GM12873 (cell line): ENCODE data around the gene TRAF5.

Source experiments
- CTCF ChIP-seq: IDR thresholded peaks from 2 replicates; pipeline ENCODE4 v1.5.1; 2012; ENCODE audit warnings: low read depth, mild to moderate bottlenecking, moderate library complexity, low read length, control low read depth; ENCODE audit not compliant: insufficient read depth; ENCODE audit errors: missing control alignments

TRAF5 gene

GRCh38 chr1:211415700-211416099 lies 89.1 kb downstream of the TRAF5 start:
- no peak for TF ChIP-seq CTCF

- no peak for TF ChIP-seq CTCF
Measured at GRCh38 chr1:211420389-211420788, 93.8 kb downstream of the TRAF5 start.

- no peak for TF ChIP-seq CTCF
Measured at GRCh38 chr1:211420845-211421454, 94.3 kb downstream of the TRAF5 start.

GRCh38 chr1:211424018-211424417 lies 97.4 kb downstream of the TRAF5 start:
- no peak for TF ChIP-seq CTCF
